ENCODE results near the gene OCSTAMP. TPM values are rescaled to one million over a fixed set of nuclear protein-coding genes. Genes with fewer than 3 reads are reported as not detected.

The OCSTAMP gene
- total and polyA plus RNA-seq, 10 of the 15 experiments (the other 5 are each of a cell fraction or from before 2014, with no cell fraction given), result 0.09 to 0.46 (median 0.22) TPM; not detected in 2

GRCh38 chr20:46552460-46553420 is 2.3 kb upstream of the OCSTAMP start (continued):
- TF ChIP-seq, protein P1, sequence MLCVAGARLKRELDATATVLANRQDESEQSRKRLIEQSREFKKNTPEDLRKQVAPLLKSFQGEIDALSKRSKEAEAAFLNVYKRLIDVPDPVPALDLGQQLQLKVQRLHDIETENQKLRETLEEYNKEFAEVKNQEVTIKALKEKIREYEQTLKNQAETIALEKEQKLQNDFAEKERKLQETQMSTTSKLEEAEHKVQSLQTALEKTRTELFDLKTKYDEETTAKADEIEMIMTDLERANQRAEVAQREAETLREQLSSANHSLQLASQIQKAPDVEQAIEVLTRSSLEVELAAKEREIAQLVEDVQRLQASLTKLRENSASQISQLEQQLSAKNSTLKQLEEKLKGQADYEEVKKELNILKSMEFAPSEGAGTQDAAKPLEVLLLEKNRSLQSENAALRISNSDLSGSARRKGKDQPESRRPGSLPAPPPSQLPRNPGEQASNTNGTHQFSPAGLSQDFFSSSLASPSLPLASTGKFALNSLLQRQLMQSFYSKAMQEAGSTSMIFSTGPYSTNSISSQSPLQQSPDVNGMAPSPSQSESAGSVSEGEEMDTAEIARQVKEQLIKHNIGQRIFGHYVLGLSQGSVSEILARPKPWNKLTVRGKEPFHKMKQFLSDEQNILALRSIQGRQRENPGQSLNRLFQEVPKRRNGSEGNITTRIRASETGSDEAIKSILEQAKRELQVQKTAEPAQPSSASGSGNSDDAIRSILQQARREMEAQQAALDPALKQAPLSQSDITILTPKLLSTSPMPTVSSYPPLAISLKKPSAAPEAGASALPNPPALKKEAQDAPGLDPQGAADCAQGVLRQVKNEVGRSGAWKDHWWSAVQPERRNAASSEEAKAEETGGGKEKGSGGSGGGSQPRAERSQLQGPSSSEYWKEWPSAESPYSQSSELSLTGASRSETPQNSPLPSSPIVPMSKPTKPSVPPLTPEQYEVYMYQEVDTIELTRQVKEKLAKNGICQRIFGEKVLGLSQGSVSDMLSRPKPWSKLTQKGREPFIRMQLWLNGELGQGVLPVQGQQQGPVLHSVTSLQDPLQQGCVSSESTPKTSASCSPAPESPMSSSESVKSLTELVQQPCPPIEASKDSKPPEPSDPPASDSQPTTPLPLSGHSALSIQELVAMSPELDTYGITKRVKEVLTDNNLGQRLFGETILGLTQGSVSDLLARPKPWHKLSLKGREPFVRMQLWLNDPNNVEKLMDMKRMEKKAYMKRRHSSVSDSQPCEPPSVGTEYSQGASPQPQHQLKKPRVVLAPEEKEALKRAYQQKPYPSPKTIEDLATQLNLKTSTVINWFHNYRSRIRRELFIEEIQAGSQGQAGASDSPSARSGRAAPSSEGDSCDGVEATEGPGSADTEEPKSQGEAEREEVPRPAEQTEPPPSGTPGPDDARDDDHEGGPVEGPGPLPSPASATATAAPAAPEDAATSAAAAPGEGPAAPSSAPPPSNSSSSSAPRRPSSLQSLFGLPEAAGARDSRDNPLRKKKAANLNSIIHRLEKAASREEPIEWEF (IDR thresholded peaks at IDR 0.05; ENCODE audit: insufficient replicate concordance, low read depth, low read length), result peak; percentile 26
- TF ChIP-seq ELK1 (IDR thresholded peaks at IDR 0.05; ENCODE audit: low read depth, low read length), result peak; percentile 94
- TF ChIP-seq, protein P2, sequence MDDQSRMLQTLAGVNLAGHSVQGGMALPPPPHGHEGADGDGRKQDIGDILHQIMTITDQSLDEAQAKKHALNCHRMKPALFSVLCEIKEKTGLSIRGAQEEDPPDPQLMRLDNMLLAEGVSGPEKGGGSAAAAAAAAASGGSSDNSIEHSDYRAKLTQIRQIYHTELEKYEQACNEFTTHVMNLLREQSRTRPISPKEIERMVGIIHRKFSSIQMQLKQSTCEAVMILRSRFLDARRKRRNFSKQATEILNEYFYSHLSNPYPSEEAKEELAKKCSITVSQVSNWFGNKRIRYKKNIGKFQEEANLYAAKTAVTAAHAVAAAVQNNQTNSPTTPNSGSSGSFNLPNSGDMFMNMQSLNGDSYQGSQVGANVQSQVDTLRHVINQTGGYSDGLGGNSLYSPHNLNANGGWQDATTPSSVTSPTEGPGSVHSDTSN (IDR thresholded peaks at IDR 0.05; ENCODE audit: insufficient replicate concordance, low read depth, low read length), result no peak
- peak; percentile 90 for TF ChIP-seq MEF2B (IDR thresholded peaks at IDR 0.05; ENCODE audit: partially characterized antibody, poor library complexity, severe bottlenecking)
- TF ChIP-seq NBN (IDR thresholded peaks at IDR 0.05), result 0 out of 2 replicates have a peak, but pooled peaks have one; percentile 24
- no peak; the same call in 1 of the 2 replicates for TF ChIP-seq PML (IDR thresholded peaks at IDR 0.05; ENCODE audit: low read length)
- TF ChIP-seq ZNF592 (IDR thresholded peaks at IDR 0.05), result no peak
- TF ChIP-seq HDAC2 (IDR thresholded peaks at IDR 0.05), result no peak
- 0 out of 2 replicates have a peak, but pooled peaks have one; percentile 18 for TF ChIP-seq CHD2 (IDR thresholded peaks at IDR 0.05; ENCODE audit: borderline replicate concordance, low read depth, low read length)
- peak; percentile 100 for TF ChIP-seq MEF2A (IDR thresholded peaks at IDR 0.05; ENCODE audit: insufficient read depth, low read depth, low read length)
- TF ChIP-seq BCL11A (IDR thresholded peaks at IDR 0.05; ENCODE audit: low read depth, low read length), result peak; percentile 71; the same call in 1 of the 2 replicates
- TF ChIP-seq TBL1XR1 (IDR thresholded peaks at IDR 0.05; ENCODE audit: low read depth, low read length), result peak; percentile 97
- TF ChIP-seq NR2F1 (conservative IDR thresholded peaks at IDR 0.05), result peak; percentile 66
- TF ChIP-seq NKRF (conservative IDR thresholded peaks at IDR 0.05), result no peak
